Heart left ventricle (tissue), 16 donors: ENCODE data around the gene DNAH5. TPM values are rescaled to one million over a fixed set of nuclear protein-coding genes. Genes with fewer than 3 reads are reported as not detected.

ENCODE experiments used
- ATAC-seq, 4 donors: fragments of 200-7000 bp; cut with Tn5 transposase; one replicate each; pipeline ENCODE4 v1.9.1; 2020 to 2022; ENCODE audit warnings: moderate library complexity in 4 of 4, mild to moderate bottlenecking in 3 of 4, moderate number of reproducible peaks in 1 of 4
- DNase-seq, 5 donors: peaks; one replicate each; pipeline ENCODE4 v3.0.0-alpha.2; 2020
- H3K27ac ChIP-seq, 12 donors: fragments of 200-600 bp; sonication (generic) in 4 of 12; one replicate each; pipeline versions ENCODE4 v1.5.0 to v1.8.0; 2016 to 2022; ENCODE audit warnings: mild to moderate bottlenecking in 2 of 12
- H3K27me3 ChIP-seq, 9 donors: fragments of 200-600 bp; sonication (generic) in 2 of 9; one replicate each; pipeline versions ENCODE4 v1.5.1 to v1.8.0; 2016 to 2022; ENCODE audit warnings: mild to moderate bottlenecking in 3 of 9
- H3K36me3 ChIP-seq, 9 donors: fragments of 200-600 bp; sonication (generic) in 2 of 9; one replicate each; pipeline versions ENCODE4 v1.5.0 to v1.8.0; 2018 to 2022; ENCODE audit warnings: mild to moderate bottlenecking in 2 of 9
- H3K4me1 ChIP-seq, 12 donors: fragments of 200-600 bp; sonication (generic) in 4 of 12; one replicate each; pipeline versions ENCODE4 v1.5.0 to v1.8.0; 2016 to 2022; ENCODE audit warnings: mild to moderate bottlenecking in 3 of 12
- H3K4me3 ChIP-seq, 12 donors: fragments of 200-600 bp; sonication (generic) in 4 of 12; one replicate each; pipeline versions ENCODE4 v1.5.0 to v1.8.0; 2017 to 2022; ENCODE audit warnings: mild to moderate bottlenecking in 9 of 12, moderate library complexity in 4 of 12
- H3K9me3 ChIP-seq, 12 donors: fragments of 200-600 bp; sonication (generic) in 4 of 12; one replicate each; pipeline versions ENCODE4 v1.5.0 to v1.8.0; 2016 to 2022; ENCODE audit warnings: mild to moderate bottlenecking in 1 of 12
- CTCF ChIP-seq, 12 donors: fragments of 200-600 bp; sonication (generic) in 4 of 12; IDR thresholded peaks; one replicate each; pipeline versions ENCODE4 v1.5.0 to v1.8.0; 2018 to 2022; ENCODE audit warnings: antibody characterized with exemption in 12 of 12, mild to moderate bottlenecking in 5 of 12
- POLR2A ChIP-seq, 2 donors: fragments of 450-650 bp; IDR thresholded peaks; one replicate each; pipeline ENCODE4 v1.6.1; 2017; ENCODE audit warnings: antibody characterized with exemption in 2 of 2, mild to moderate bottlenecking in 2 of 2, moderate library complexity in 2 of 2
- WGBS, 4 donors: extraction: QIAGEN DNeasy Blood & Tissue Kit in 2 of 4; methylation state at CpG; one replicate each; pipeline versions ENCODE4 v1.1.5 to v1.1.7; 2013 to 2018; 5-methylcytosine and 5-hydroxymethylcytosine counted together
- intact Hi-C, 10 donors: fragments of 100-400 bp; cut with DNase I; formaldehyde crosslinking; loops; one replicate each; pipeline versions ENCODE4 v1.11.1 to v1.14.2; 2022
- polyA plus RNA-seq, 2 donors: library from polyadenylated mRNA; stranded (reverse); fragments of 200-250 nt; gene quantifications; one replicate each; pipeline ENCODE4 v1.2.3, GENCODE V29; 2013
- total RNA-seq, 9 donors: library from RNA; depleted of rRNA in 2 of 9; stranded (reverse); fragments of >200 nt in 2 of 9; fragmentation: NEBNext Ultra II Directional in 3 of 9; extraction: Animal tissue kit (Norgen Biotek cat#: 25700) in 3 of 9; gene quantifications; one replicate each; pipeline versions ENCODE4 v1.1.0 to v1.2.4, GENCODE V29; 2016 to 2023
- donor health status: ischemic (EF 13 %, LVEDD 7.1; RV severe dilation, severe dysfunction).
- donor health status: healthy with polysubstance abuse.
- donor health status: DM: no; HTN: yes; CAD: no.
- donor health status: DM: no; HTN: no; CAD: no.
- donor health status: ischemic (EF 25% LVEDD 6.9; RV normal size, moderate dysfunction).
- donor health status: ischemic (EF 25% LVEDD 5.7; RV mildly dilated, moderate dysfunction).
- donor health status: healthy.
- donor health status: DM: yes; HTN: yes; CAD: no.
- donor health status: ischemic (EF 35%, LVEDD 5.7; RV mildly dilated, moderate dysfunction).
- donor health status: nonischemic (EF 11% LVEDD 7.7; RV severe dilation, severe dysfunction).
- donor health status: DM: yes; HTN: yes; CAD: no.
- donor health status: PGD.
- donor health status: ischemic (EF 29% LVEDD 5.4; RV normal size, mild dysfunction).
- donor health status: nonischemic (EF 23%, LVEDD 6.1; RV moderate dilation, normal function).

DNAH5 gene
- total and polyA plus RNA-seq, 11 donors, result 0.03 to 0.46 (median 0.16) TPM

DNA sequence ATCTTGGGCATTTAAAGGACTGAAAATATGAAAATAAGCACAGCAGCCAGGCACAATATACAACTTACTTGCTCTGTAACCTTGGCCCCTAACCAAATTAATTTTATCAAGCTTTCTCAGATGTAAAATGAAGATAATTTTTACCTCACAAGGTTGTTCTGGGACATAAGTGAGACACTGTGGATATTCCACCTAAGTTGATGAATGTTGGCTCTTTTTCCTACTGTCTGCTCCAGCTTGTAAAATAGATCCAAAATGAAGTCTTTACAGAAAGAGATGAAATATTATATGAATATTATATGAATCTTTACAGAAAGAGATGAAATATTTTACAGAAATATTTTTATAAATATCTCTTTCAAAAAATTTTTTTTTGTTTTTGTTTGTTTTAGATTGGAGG is 270.1 kb downstream of the DNAH5 start:
- intact Hi-C loops, result no loop called here
- Histone ChIP-seq H3K27ac (no peak overlapping the region), H3K9me3 (peaks cover 0 to 2% (median 0%) of the 10 kb centered on the region in 12 donors), H3K4me1 (no peaks in the 10 kb centered on the region), H3K36me3 (no peaks in the 10 kb centered on the region), H3K27me3 (no peaks in the 10 kb centered on the region), H3K4me3 (no peak overlapping the region)
- no peak for DNase-seq
- no peak for ATAC-seq
- TF ChIP-seq POLR2A (IDR thresholded peaks at IDR 0.05) (no peak), CTCF (IDR thresholded peaks at IDR 0.05) (no peak)

GRCh38 chr5:13673511-13673910 is 271.0 kb downstream of the DNAH5 start:
- no peak overlapping the region for H3K27ac ChIP-seq
- ATAC-seq (no peak), DNase-seq (no peak)
- intact Hi-C loops, result no loop called here
- H3K4me3 ChIP-seq, result no peak overlapping the region
- H3K36me3 ChIP-seq, result no peaks in the 10 kb centered on the region
- WGBS, 4 donors, result 54 to 61% (median 59%) methylated on average over 3 of the region's 3 CpGs
- peaks cover 0 to 2% (median 0%) of the 10 kb centered on the region in 12 donors for H3K9me3 ChIP-seq
- no peaks in the 10 kb centered on the region for H3K4me1 ChIP-seq
- TF ChIP-seq CTCF (IDR thresholded peaks at IDR 0.05), result no peak
- TF ChIP-seq POLR2A (IDR thresholded peaks at IDR 0.05), result no peak
- no peaks in the 10 kb centered on the region for H3K27me3 ChIP-seq

DNA sequence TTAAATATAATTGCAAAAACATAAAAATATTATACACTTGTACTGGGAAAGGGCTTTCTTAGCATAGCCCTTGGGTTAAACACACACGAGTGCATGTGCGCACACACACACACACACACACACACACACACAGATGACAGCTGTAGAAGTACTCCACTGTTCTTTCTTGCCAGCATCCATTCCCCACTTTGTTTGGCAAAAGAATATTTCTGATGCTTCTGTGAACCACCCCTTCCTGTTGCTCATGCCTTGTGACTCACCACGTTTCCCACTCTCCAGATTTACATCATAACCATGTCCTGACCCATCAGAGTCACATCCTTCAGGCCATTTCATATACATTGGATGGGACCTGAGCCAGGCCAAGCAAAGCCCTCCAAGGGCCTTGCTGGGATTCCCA is 280.1 kb downstream of the DNAH5 start:
- TF ChIP-seq POLR2A (IDR thresholded peaks at IDR 0.05) (no peak), CTCF (IDR thresholded peaks at IDR 0.05) (no peak)
- intact Hi-C loops, result no loop called here
- Histone ChIP-seq H3K36me3 (no peaks in the 10 kb centered on the region), H3K27me3 (no peaks in the 10 kb centered on the region), H3K9me3 (no peaks in the 10 kb centered on the region), H3K4me3 (no peak overlapping the region), H3K27ac (no peak overlapping the region), H3K4me1 (no peaks in the 10 kb centered on the region)
- ATAC-seq (no peak), DNase-seq (no peak)
- 32 to 55% (median 48%) methylated on average over 3 of the region's 3 CpGs for WGBS, 4 donors

- intact Hi-C loops, result no loop called here
- no peak for TF ChIP-seq POLR2A (IDR thresholded peaks at IDR 0.05)
- TF ChIP-seq CTCF (IDR thresholded peaks at IDR 0.05), result no peak
- no peak for ATAC-seq
These were observed 281.9 kb downstream of the DNAH5 start for GRCh38 chr5:13662626-13663025.

More at GRCh38 chr5:13662626-13663025, 281.9 kb downstream of the DNAH5 start:
- no peaks in the 10 kb centered on the region for H3K27me3 ChIP-seq
- H3K4me3 ChIP-seq, result no peak overlapping the region
- no peak for DNase-seq
- H3K9me3 ChIP-seq, result no peaks in the 10 kb centered on the region
- H3K4me1 ChIP-seq, result no peaks in the 10 kb centered on the region
- no peaks in the 10 kb centered on the region for H3K36me3 ChIP-seq
- no peak overlapping the region for H3K27ac ChIP-seq
